Right lobe of liver (tissue), 6 donors: Measurements from ENCODE around the gene COX10. TPM values are rescaled to one million over a fixed set of nuclear protein-coding genes. Genes with fewer than 3 reads are reported as not detected.

Source experiments
- ATAC-seq, 4 donors: fragments of 200-7000 bp; cut with Tn5 transposase; one replicate each; pipeline ENCODE4 v1.9.1; 2020; ENCODE audit warnings: mild to moderate bottlenecking in 4 of 4, moderate library complexity in 4 of 4
- DNase-seq, 3 donors: peaks; one replicate each; pipeline ENCODE4 v3.0.0-alpha.2; 2020
- H3K27ac ChIP-seq, 3 donors: fragments of 200-600 bp; one replicate each; pipeline ENCODE4 v1.8.0; 2022
- H3K27me3 ChIP-seq, 2 donors: fragments of 200-600 bp; one replicate each; pipeline ENCODE4 v1.8.0; 2022
- H3K36me3 ChIP-seq, 4 donors: fragments of 200-600 bp; sonication (generic) in 1 of 4; one replicate each; pipeline versions ENCODE4 v1.5.1 to v1.8.0; 2017 to 2022; ENCODE audit warnings: control low read depth in 1 of 4
- H3K4me1 ChIP-seq, 4 donors: fragments of 200-600 bp; sonication (generic) in 1 of 4; one replicate each; pipeline versions ENCODE4 v1.5.1 to v1.8.0; 2017 to 2022; ENCODE audit warnings: control low read depth in 1 of 4
- H3K4me3 ChIP-seq, 3 donors: fragments of 200-600 bp; one replicate each; pipeline ENCODE4 v1.8.0; 2022
- H3K9me3 ChIP-seq, 4 donors: fragments of 200-600 bp; sonication (generic) in 1 of 4; one replicate each; pipeline versions ENCODE4 v1.5.1 to v1.8.0; 2017 to 2022; ENCODE audit warnings: control low read depth in 1 of 4
- POLR2A ChIP-seq: fragments of 450-650 bp; IDR thresholded peaks from one replicate; pipeline ENCODE4 v1.6.1; 2017; ENCODE audit warnings: antibody characterized with exemption, mild to moderate bottlenecking
- WGBS: methylation state at CpG from one replicate; pipeline ENCODE4 v1.1.6; 2018; ENCODE audit warnings: low coverage, low lambda C conversion rate; ENCODE audit not compliant: insufficient coverage; ENCODE audit errors: missing lambda C conversion rate; 5-methylcytosine and 5-hydroxymethylcytosine counted together
- intact Hi-C, 2 donors: fragments of 100-400 bp; cut with DNase I; formaldehyde crosslinking; loops; one replicate each; pipeline versions ENCODE4 v1.11.2 to v1.14.1; 2022
- total RNA-seq, 6 experiments: library from RNA; depleted of rRNA in 2 of 6; stranded (reverse); fragments of >200 nt in 2 of 6; fragmentation: NEBNext Ultra II Directional in 3 of 6; extraction: Animal tissue kit (Norgen Biotek cat#: 25700) in 3 of 6; gene quantifications; one replicate each; pipeline versions ENCODE4 v1.1.0 to v1.2.4, GENCODE V29; 2016 to 2023
- TF ChIP-seq, protein P1 (sequence below), 4 donors: fragments of 200-600 bp in 3 of 4; fragments of 450-650 bp in 1 of 4; IDR thresholded peaks; one replicate each; pipeline versions ENCODE4 v1.5.1 to v1.8.0; 2016 to 2022; ENCODE audit warnings: antibody characterized with exemption in 4 of 4, mild to moderate bottlenecking in 2 of 4
- donor health status: DM: no; HTN: yes; CAD: no.
- donor health status: DM: no; HTN: no; CAD: no.
- donor health status: DM: no; HTN: no; CAD: no.
- donor health status: DM: no; HTN: yes; CAD: no.
- donor health status: DM: no; HTN: yes; CAD: no.

Gene COX10
- total RNA-seq, 6 experiments from 2014 or later: 6.8 to 23.0 (median 9.0) TPM

GRCh38 chr17:14204084-14204483 is 134.8 kb downstream of the COX10 start:
- Histone ChIP-seq H3K36me3 (no peaks in the 10 kb centered on the region), H3K27ac (no peak overlapping the region), H3K4me3 (no peak overlapping the region), H3K27me3 (no peaks in the 10 kb centered on the region), H3K4me1 (peaks cover 0 to 11% (median 4%) of the 10 kb centered on the region in 4 donors), H3K9me3 (no peaks in the 10 kb centered on the region)
- DNase-seq: no peak
- intact Hi-C loops: loop anchor here in 1 of 2 donors (10.0 kb wide), 1 partner anchor 91 kb away; no protein-coding TSS in a partner anchor
- 73% methylated on average over 5 of the region's 5 CpGs for WGBS
- TF ChIP-seq POLR2A: no peak
- TF ChIP-seq, protein P1, sequence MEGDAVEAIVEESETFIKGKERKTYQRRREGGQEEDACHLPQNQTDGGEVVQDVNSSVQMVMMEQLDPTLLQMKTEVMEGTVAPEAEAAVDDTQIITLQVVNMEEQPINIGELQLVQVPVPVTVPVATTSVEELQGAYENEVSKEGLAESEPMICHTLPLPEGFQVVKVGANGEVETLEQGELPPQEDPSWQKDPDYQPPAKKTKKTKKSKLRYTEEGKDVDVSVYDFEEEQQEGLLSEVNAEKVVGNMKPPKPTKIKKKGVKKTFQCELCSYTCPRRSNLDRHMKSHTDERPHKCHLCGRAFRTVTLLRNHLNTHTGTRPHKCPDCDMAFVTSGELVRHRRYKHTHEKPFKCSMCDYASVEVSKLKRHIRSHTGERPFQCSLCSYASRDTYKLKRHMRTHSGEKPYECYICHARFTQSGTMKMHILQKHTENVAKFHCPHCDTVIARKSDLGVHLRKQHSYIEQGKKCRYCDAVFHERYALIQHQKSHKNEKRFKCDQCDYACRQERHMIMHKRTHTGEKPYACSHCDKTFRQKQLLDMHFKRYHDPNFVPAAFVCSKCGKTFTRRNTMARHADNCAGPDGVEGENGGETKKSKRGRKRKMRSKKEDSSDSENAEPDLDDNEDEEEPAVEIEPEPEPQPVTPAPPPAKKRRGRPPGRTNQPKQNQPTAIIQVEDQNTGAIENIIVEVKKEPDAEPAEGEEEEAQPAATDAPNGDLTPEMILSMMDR (IDR thresholded peaks at IDR 0.05): no peak
- ATAC-seq: no peak

DNA sequence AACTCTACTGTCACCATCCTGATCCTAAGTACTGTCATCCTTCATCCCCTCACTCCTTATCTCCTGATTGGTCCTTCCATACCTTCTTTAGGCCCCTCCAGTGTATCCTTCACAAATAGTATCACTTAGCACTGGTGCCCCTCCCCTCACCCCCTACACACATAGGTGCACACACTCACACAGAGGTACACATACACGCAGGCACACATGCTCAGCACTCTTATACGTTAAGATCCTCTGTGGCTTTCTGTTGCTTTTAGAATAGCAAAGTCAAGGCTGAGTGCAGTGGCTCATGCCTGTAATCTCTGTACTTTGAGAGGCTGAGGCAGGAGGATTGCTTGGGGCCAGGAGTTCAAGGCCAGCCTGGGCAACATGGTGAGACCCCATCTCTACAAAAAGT is 135.2 kb downstream of the COX10 start:
- H3K4me1 ChIP-seq: peaks cover 0 to 14% (median 6%) of the 10 kb centered on the region in 4 donors
- 100% methylated on average over 2 of the region's 2 CpGs for WGBS

DNA sequence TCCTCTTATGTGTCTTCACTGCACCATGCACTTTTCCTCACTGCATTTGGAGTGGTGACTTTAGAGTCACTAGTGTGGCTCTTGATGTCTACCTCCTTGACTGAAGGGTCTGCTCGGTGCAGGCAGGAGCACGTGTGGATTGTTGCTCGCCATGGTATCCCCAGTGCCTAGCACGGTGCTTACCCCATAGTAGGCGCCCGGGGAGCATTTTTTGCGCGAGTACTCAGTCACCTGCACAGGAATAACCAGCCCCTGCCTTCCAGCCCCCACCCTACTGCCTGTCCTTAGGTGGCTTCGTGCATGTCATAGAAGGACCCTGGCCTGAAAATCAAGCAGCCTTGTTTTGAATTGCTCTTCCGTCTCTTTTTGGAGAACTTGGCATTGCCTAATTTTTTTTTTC is 136.1 kb downstream of the COX10 start:
- Histone ChIP-seq H3K27me3 (no peaks in the 10 kb centered on the region), H3K4me3 (no peak overlapping the region), H3K9me3 (no peaks in the 10 kb centered on the region), H3K27ac (peak overlapping the region in 2 of 3 donors; percentile 34 to 56), H3K36me3 (no peaks in the 10 kb centered on the region), H3K4me1 (peaks cover 0 to 19% (median 7%) of the 10 kb centered on the region in 4 donors)
- intact Hi-C loops: loop anchor here in 1 of 2 donors (10.0 kb wide), 1 partner anchor 89 kb away; no protein-coding TSS in a partner anchor
- DNase-seq (no peak), ATAC-seq (no peak)
- TF ChIP-seq POLR2A: no peak
- TF ChIP-seq, protein P1 (IDR thresholded peaks at IDR 0.05): no peak
- WGBS: 90% methylated on average over 10 of the region's 10 CpGs

More for the DNA sequence above, 135.2 kb downstream of the COX10 start:
- ATAC-seq: no peak
- no peaks in the 10 kb centered on the region for H3K36me3 ChIP-seq
- H3K4me3 ChIP-seq: no peak overlapping the region
- no peak for DNase-seq
- no peaks in the 10 kb centered on the region for H3K9me3 ChIP-seq
- intact Hi-C loops: loop anchor here in 1 of 2 donors (10.0 kb wide), 1 partner anchor 90 kb away; no protein-coding TSS in a partner anchor
- H3K27ac ChIP-seq: no peak overlapping the region
- TF ChIP-seq POLR2A: no peak
- TF ChIP-seq, protein P1 (IDR thresholded peaks at IDR 0.05): no peak
- H3K27me3 ChIP-seq: no peaks in the 10 kb centered on the region

GRCh38 chr17:14205992-14206461 is 136.7 kb downstream of the COX10 start:
- ATAC-seq (peak; percentile 92 to 97 (median 94)), DNase-seq (peak; percentile 93 to 97 (median 97))
- Histone ChIP-seq H3K27ac (peak overlapping the region in 2 of 3 donors; percentile 34 to 69), H3K27me3 (no peaks in the 10 kb centered on the region), H3K9me3 (no peaks in the 10 kb centered on the region), H3K4me3 (no peak overlapping the region), H3K36me3 (no peaks in the 10 kb centered on the region), H3K4me1 (peaks cover 0 to 19% (median 7%) of the 10 kb centered on the region in 4 donors)
- 14% methylated on average over 3 of the region's 13 CpGs for WGBS
- peak; percentile 67 for TF ChIP-seq POLR2A
- TF ChIP-seq, protein P1 (IDR thresholded peaks at IDR 0.05): peak in 1 of 4 donors; percentile 7
- intact Hi-C loops: loop anchor here in 1 of 2 donors (10.0 kb wide), 1 partner anchor 89 kb away; no protein-coding TSS in a partner anchor
